OCI-LY3 (cell line): ENCODE data around the gene ASB6.

ENCODE experiments used
- H2AFZ ChIP-seq: fragments of 200-600, 300-600 bp; shearing (Covaris generic); 2 replicates; pipeline ENCODE4 v1.6.0; 2014; ENCODE audit warnings: antibody characterized with exemption, low read depth, low read length
- H3K27ac ChIP-seq: fragments of 200-600, 300-600 bp; sonication (generic); 2 replicates; pipeline ENCODE4 v1.5.1; 2014; ENCODE audit warnings: mild to moderate bottlenecking, low read length, moderate library complexity, mixed read lengths
- H3K27me3 ChIP-seq: fragments of 200-600, 300-600 bp; sonication (generic); 2 replicates; pipeline ENCODE4 v1.6.1; 2014; ENCODE audit warnings: low read depth, low read length, mixed read lengths
- H3K36me3 ChIP-seq: fragments of 200-600, 300-600 bp; sonication (generic); replicated peaks from 2 replicates; pipeline ENCODE3; 2014; ENCODE audit warnings: low read depth, low read length, mixed read lengths
- H3K4me1 ChIP-seq: fragments of 300-600, 200-600 bp; sonication (generic); 2 replicates; pipeline ENCODE4 v1.6.1; 2014; ENCODE audit warnings: low read length, mixed read lengths
- H3K4me2 ChIP-seq: fragments of 200-600, 300-600 bp; sonication (generic); 2 replicates; pipeline ENCODE4 v1.6.1; 2014; ENCODE audit warnings: low read length, mixed read lengths
- H3K4me3 ChIP-seq: fragments of 300-600, 200-600 bp; sonication (generic); 2 replicates; pipeline ENCODE4 v1.5.1; 2014; ENCODE audit warnings: antibody characterized with exemption, mild to moderate bottlenecking, low read length, moderate library complexity
- H3K79me2 ChIP-seq: fragments of 300-600, 200-600 bp; shearing (Covaris generic); 2 replicates; pipeline ENCODE4 v1.6.1; 2014; ENCODE audit warnings: mild to moderate bottlenecking, low read length, mixed read lengths
- H3K9ac ChIP-seq: fragments of 300-600, 200-600 bp; shearing (Covaris generic); 2 replicates; pipeline ENCODE4 v1.6.0; 2014; ENCODE audit warnings: mild to moderate bottlenecking, low read length, moderate library complexity
- H3K9me3 ChIP-seq: fragments of 200-600, 300-600 bp; shearing (Covaris generic); 2 replicates; pipeline ENCODE4 v1.6.1; 2014; ENCODE audit warnings: low read length, mixed read lengths; ENCODE audit not compliant: insufficient read depth
- H4K20me1 ChIP-seq: fragments of 200-600, 300-600 bp; sonication (generic); 2 replicates; pipeline ENCODE4 v1.6.1; 2016; ENCODE audit warnings: low read length, mixed read lengths; ENCODE audit not compliant: insufficient read depth
- EZH2phosphoT487 ChIP-seq: fragments of 200-600 bp; shearing (Covaris generic); IDR thresholded peaks from 2 replicates; pipeline ENCODE4 v1.6.1; 2018; ENCODE audit warnings: antibody characterized with exemption, mixed run types, low read depth
- TF ChIP-seq, protein P1 (sequence below): fragments of 200-600, 300-600 bp; sonication (generic); IDR thresholded peaks from 2 replicates; pipeline ENCODE4 v1.5.1; 2014; ENCODE audit warnings: antibody characterized with exemption, low read length, low read depth

The ASB6 gene

DNA sequence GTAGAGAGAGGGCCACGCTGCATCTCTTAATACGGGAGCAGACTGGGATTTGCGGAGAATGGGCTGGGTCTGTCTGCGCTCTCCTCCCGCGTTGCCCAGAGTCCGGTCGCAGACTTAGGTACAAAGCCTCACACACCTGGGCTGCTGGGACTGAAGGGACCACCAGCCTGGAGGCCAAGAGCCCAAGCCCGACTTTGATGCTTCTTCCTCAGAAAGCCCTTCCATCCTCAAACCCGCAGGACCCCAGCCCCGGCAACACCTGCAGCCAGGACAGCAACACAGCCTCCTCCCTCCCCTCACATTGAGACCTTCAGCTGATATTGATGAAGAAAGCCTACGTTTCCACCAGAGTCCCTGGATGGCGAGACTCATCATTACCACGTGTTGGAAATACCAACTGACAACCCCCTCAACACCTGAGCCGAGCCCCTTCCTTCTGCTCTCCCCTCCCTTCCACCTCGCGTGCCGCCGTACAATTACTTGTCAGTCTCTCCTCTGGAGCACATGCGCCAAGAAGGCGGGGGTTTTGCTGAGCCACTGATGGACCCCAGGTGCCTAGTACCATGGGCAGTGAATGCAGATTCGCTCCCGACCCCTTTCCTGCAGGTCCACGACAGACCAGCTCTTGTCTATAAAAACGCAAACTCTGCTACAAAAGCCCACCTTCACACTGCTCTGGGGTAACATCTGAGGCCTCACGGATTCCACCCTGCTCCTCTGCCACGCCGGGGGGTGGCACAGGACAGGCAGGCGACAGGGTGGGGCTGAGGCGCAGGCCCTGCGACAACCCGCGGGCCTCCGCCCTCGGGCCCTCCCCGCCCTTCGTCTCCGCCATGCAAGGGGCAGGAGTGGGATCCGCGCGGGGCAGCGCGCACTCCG is 841 bp downstream of the ASB6 start:
- Histone ChIP-seq H3K4me1 (peaks cover 13% of the 10 kb centered on the region), H3K79me2 (peaks cover 23% of the 10 kb centered on the region), H4K20me1 (0 out of 2 replicates have a peak, but pooled peaks cover 3% of the 10 kb centered on the region), H3K36me3 (peaks cover 10% of the 10 kb centered on the region), H3K9ac (peak overlapping the region; percentile 73), H3K4me3 (peak overlapping the region; percentile 98), H3K27me3 (no peaks in the 10 kb centered on the region), H3K27ac (no peak overlapping the region), H3K9me3 (no peaks in the 10 kb centered on the region), H3K4me2 (peak overlapping the region; percentile 98), H2AFZ (0 out of 2 replicates have a peak overlapping the region, but pooled peaks have one; percentile 98)
- TF ChIP-seq EZH2phosphoT487, result no peak
- TF ChIP-seq, protein P1, sequence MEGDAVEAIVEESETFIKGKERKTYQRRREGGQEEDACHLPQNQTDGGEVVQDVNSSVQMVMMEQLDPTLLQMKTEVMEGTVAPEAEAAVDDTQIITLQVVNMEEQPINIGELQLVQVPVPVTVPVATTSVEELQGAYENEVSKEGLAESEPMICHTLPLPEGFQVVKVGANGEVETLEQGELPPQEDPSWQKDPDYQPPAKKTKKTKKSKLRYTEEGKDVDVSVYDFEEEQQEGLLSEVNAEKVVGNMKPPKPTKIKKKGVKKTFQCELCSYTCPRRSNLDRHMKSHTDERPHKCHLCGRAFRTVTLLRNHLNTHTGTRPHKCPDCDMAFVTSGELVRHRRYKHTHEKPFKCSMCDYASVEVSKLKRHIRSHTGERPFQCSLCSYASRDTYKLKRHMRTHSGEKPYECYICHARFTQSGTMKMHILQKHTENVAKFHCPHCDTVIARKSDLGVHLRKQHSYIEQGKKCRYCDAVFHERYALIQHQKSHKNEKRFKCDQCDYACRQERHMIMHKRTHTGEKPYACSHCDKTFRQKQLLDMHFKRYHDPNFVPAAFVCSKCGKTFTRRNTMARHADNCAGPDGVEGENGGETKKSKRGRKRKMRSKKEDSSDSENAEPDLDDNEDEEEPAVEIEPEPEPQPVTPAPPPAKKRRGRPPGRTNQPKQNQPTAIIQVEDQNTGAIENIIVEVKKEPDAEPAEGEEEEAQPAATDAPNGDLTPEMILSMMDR, result no peak

DNA sequence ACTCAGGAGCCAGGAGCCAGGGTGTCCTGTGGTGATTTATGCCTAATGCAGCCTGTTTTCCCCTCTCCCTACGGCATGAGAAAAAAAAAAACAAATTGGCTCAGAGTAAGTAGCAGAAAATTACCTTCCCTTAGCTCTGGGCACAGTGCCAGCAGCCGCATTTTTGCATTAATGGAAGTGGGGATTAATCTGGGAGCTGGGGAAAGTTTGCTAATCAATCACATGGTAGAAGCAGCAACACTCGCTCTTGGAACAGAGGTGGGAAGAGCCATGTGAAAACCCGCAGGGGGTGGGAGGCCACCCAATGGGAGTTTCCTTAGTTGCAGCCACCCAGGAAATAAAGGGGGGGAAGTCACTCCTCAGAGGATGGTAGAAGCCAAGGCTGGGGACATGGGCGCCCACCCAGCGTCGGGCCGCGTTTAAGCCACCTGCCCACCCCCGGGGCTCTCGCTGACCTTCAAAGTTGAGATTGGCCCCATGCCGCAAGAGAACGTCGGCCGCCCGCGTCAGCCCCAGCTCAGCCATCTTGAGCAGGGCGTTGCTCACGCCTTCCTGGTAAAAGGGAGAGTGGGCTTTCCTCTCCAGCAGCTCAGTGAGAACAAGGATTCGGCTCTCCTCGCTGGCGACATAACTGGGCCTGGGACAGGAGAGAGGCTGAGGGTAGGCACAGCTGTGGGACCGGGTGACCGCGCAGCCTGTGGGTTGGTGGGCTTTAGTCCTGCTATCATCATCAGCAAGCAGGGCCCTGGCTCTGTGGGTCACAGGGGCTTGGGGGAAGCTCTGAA is 1.7 kb downstream of the ASB6 start:
- no peaks in the 10 kb centered on the region for H3K9me3 ChIP-seq
- TF ChIP-seq, protein P1, result no peak
- no peak for TF ChIP-seq EZH2phosphoT487
- H3K36me3 ChIP-seq, result peaks cover 16% of the 10 kb centered on the region
- no peaks in the 10 kb centered on the region for H3K27me3 ChIP-seq
- peak overlapping the region; percentile 98 for H3K4me2 ChIP-seq
- no peak overlapping the region for H2AFZ ChIP-seq
- H3K79me2 ChIP-seq, result peaks cover 24% of the 10 kb centered on the region
- 0 out of 2 replicates have a peak, but pooled peaks cover 5% of the 10 kb centered on the region for H4K20me1 ChIP-seq
- H3K4me1 ChIP-seq, result peaks cover 13% of the 10 kb centered on the region
- H3K9ac ChIP-seq, result no peak overlapping the region
- H3K27ac ChIP-seq, result no peak overlapping the region
- peak overlapping the region; percentile 98 for H3K4me3 ChIP-seq

DNA sequence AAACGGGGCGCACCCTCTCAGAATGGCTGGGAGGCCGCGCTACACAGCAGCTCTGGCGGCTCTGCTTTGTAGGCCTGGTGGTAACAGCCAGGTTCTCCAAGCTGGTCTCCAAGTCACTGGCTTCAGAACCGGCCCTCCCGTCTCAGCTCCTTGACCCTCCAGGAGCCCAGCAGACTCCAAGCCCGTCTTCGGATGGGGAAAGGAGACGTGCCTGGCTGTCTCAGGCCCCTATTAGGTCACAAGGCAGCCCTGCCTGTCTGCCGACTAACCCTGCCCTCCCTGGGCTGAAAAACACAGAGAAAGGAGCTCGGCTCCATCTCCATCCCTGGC is 2.2 kb downstream of the ASB6 start:
- no peaks in the 10 kb centered on the region for H3K27me3 ChIP-seq
- H3K36me3 ChIP-seq, result peaks cover 21% of the 10 kb centered on the region
- no peak overlapping the region for H3K27ac ChIP-seq
- H3K9me3 ChIP-seq, result no peaks in the 10 kb centered on the region
- TF ChIP-seq, protein P1, result no peak
- no peak for TF ChIP-seq EZH2phosphoT487
- H3K4me1 ChIP-seq, result peaks cover 13% of the 10 kb centered on the region
- H2AFZ ChIP-seq, result no peak overlapping the region
- peaks cover 10% of the 10 kb centered on the region; the same call in 1 of the 2 replicates for H4K20me1 ChIP-seq
- peaks cover 28% of the 10 kb centered on the region for H3K79me2 ChIP-seq
- no peak overlapping the region for H3K4me3 ChIP-seq
- H3K4me2 ChIP-seq, result no peak overlapping the region
- no peak overlapping the region for H3K9ac ChIP-seq

DNA sequence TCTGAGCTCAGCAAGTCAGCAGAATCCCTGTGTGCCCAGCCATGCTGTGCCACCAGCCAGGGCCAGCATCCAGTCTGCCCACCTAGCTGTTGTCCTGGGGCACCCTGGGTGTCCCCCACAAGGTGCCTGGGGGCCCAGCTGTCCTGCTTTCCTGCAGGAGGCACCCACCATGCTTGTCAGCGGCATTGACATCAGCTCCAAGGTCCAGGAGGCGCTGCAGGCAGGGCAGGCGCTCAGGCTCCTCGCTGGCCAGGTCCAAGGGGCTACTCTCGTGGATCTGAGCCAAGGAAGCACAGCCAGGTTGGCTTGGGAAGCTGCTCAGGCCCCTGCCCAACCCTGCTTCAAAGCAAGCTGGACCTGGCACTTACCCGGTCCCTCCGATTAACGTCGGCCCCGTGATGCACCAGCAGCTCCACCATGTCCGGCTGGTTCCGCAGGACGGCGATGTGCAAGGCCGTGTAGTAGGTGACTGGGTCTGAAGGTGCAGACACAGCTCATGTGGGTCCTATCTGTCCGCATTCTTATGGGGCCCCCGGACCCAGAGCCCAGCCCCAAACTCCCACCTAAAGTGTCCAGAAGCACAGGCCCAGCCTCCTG is 2.8 kb downstream of the ASB6 start:
- Histone ChIP-seq H3K79me2 (peaks cover 28% of the 10 kb centered on the region), H2AFZ (no peak overlapping the region), H3K27me3 (no peaks in the 10 kb centered on the region), H3K4me3 (no peak overlapping the region), H3K9ac (no peak overlapping the region), H3K9me3 (no peaks in the 10 kb centered on the region), H3K4me1 (peaks cover 13% of the 10 kb centered on the region), H3K36me3 (peaks cover 24% of the 10 kb centered on the region), H4K20me1 (peaks cover 13% of the 10 kb centered on the region; the same call in 1 of the 2 replicates), H3K4me2 (no peak overlapping the region), H3K27ac (no peak overlapping the region)
- TF ChIP-seq, protein P1, result no peak
